NOMO-1 (cell line): ENCODE data around the gene LYRM4.

Source experiments
- DNase-seq, 2 experiments: peaks; one replicate each; lab custom pipeline; 2025; ENCODE audit not compliant: unreplicated experiment in 2 of 2; lab: John Stamatoyannopoulos, UW

The LYRM4 gene

GRCh38 chr6:5282191-5282623, 21.5 kb upstream of the LYRM4 start:
- DNase-seq: no peak

- DNase-seq: no peak
These were observed 20.2 kb upstream of the LYRM4 start for GRCh38 chr6:5280920-5281319.

GRCh38 chr6:5279891-5280338, 19.2 kb upstream of the LYRM4 start:
- DNase-seq: no peak

GRCh38 chr6:5278565-5279120, 17.9 kb upstream of the LYRM4 start:
- DNase-seq: no peak

DNA sequence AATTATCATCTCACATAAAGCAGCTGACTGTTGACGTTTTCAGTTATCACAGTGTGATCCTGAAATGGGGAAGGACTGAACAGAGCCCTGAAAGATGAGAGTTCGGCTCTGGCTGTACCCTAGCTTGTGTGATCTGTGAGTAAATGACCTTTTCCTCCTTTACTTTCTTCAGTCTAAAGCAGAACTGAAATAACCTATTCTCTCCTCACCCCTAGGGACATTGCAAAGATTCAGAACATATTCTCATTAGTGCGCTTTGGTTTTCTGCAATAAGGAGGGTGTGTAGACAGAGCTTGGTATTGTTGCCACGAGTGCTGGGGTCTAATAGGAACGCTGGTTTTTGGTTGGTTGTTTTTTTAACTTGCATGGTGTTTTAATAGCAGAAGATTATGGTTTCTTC, 17.3 kb upstream of the LYRM4 start:
- DNase-seq: no peak

DNA sequence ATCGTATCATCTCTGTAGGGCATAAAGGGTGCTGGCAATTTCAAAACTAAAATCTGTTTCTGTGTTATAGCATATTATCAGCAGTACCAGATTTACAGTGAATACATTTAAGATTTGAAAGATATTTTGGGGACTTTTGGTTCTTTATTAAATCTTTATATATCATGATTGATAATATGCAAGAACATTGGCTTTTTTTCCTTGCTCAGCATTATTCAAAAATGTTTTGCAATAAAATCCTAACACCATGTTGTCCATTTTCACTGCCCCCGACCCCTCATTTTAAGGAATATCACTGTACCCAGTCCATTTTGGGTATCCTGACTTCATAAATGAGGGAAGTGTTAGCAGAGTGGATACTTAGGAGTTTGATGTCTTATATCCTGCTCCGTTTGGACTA, 16.8 kb upstream of the LYRM4 start:
- no peak for DNase-seq

GRCh38 chr6:5276581-5276980, 15.8 kb upstream of the LYRM4 start:
- DNase-seq: no peak

DNA sequence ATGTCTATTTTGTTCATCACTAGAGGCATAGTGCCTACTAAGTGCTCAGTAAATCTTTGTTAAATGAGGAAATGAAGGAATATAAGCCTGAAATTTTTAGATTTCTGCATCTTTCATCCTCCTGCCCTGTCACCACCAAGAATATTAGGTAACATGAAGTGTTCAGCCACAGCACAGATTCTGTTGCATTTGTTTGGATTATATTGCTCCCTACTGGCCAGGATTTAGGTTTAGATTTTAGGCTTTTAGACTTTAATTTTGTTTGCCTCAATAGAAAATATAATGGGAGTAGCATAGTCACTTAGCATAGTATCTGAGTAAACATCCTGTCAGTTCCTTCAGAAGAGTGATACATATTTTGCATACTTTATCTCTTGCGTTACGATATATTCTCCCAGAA, 14.7 kb upstream of the LYRM4 start:
- DNase-seq: no peak

- no peak for DNase-seq
These were observed 13.5 kb upstream of the LYRM4 start for GRCh38 chr6:5274231-5274630.

GRCh38 chr6:5271926-5272325, 11.2 kb upstream of the LYRM4 start:
- no peak for DNase-seq

DNA sequence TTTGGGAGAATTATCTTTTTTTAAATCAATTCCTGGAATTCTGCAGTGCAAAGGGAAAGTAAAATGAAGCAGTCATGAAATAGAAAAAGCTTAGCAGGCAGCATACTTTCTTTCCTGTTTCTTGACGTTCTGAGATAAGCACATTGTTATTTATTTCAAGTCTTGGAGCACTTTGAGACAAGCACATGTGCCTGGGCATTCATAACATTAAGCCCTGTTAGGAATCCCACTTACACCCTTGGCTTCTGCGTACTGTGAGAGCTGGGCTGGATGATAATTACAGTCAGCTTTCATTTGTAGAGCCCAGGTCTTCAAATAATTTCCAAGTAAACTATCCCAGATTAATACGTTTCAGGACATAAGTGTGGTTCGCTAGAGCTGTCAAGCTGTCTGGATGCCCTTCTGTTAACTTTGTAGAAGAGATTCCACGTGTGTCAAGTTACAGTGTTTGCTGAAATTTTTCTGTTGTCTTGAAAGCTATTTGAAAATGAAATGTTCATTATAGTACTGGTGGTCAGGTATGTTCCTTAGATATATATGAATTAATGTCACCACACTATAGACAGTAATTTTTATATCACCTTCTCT, 9.4 kb upstream of the LYRM4 start:
- DNase-seq: no peak

GRCh38 chr6:5266423-5266822, 5.7 kb upstream of the LYRM4 start:
- no peak for DNase-seq

DNA sequence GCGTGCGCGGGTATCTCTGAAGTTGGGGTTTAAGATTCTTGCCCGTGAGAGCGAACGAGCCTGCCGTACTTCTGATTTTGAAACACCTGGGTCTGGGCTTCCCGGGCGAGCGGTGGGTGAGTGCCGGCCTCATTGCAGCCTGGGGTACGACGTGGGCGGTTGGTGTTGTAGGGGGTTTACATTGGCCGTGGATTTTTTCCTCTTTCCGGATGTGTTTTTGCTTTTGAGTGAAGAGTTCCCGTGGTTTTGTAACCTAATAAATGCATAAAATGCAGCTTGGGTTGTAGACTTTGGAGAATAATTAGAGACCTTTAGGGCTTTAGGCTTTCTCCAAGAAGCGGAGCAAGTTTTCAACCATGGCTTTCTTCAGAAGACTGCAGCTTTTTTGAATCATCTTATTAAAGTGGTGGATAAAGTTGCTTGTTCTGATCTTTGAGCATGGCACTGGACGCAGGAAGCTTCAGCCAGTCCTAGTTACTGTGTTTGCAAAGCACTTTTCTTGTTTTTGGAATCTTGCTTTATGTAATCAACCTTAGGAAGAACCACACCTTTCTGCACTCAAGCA, 877 bp upstream of the LYRM4 start:
- DNase-seq: no peak

GRCh38 chr6:5260111-5260620, 584 bp downstream of the LYRM4 start:
- DNase-seq: peak; percentile 67 to 83

GRCh38 chr6:5259428-5259827, 1.3 kb downstream of the LYRM4 start:
- DNase-seq: no peak

- DNase-seq: no peak
These were observed 3.4 kb downstream of the LYRM4 start for GRCh38 chr6:5257400-5257799.

DNA sequence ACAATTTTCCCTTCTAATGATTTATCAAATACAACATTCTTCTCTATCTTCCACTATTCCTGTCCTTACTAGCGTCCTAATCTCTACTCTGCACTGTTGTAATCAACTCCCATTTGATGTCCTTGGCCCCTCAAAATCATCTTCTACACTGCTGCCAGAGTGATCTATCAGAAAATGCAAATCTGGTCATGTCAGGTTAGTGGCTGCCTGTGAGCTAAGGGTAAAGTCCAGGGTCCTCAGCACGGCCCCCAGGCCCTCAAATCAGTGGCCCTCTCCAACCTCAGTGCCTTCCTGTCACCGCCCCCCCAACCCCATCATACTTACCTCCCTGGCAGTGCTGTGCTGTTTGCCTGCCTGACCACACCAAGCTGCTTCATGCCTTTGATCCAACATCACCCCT, 3.8 kb downstream of the LYRM4 start:
- DNase-seq: no peak

DNA sequence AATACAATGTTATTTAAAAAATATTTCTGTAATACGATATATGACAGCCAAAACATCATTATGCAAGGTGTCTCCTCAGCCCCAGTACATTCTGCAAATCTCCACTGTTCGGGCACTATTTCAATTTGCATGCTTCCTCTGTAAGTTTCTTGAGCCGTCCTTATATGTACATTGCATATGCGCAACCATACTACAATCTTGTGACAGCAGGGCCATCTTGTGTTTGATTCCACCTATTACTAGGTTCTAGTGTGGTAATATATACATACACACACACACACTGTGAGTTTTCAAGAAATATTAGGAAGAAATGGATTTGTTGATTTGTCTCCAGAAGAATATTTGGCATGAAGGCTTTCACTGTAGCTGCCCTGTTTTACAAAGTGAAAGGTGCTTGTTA, 9.8 kb downstream of the LYRM4 start:
- peak in 1 of 2 experiments; percentile 2 for DNase-seq

DNA sequence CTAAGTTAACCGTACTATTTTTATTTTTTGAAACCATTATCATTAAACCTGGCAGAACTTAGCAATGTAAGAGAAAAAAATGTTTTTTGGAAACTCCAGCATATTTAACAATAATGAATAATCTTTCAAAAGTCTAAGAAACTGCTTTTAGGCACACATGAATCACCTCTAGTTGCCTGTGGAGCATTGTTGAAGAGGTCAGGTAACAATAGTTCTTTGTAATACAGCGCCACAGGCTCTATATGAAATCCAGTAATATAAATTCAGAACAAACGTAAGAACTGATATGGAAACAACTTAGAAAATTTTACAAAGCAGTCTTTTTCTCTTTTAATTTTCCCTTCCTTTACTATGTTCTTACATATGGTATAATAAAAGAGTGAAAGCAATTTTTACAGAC, 10.3 kb downstream of the LYRM4 start:
- DNase-seq: no peak

DNA sequence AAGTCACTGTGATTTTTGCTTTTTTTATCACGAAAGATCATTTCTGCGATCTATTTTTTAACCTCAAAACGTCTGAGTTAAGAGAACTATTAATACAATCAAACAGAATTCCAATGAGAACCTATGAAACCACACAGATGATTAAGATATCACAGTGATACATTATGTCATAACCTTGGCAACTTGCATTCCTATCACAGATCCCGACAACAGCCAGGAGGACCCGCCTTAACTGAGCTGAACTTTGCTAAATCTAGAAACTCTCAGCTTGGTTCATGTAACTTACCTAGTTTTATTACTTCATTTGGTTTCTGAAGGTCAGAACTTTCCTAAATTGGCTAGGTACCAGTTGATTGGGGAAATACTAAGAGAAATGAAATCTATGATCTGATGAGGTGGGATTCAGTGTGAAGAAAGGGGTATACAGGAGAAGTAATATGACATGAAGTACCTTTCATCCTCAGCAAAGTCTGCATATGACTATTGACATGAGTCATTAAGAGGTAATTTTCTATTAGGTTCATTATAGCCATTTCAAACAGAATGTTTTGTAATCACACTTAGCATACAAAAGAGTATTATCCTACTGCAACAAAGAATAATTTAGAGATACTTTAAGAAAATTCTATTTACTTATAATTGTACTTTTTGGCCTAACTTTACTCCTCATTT, 11.2 kb downstream of the LYRM4 start:
- DNase-seq: no peak

DNA sequence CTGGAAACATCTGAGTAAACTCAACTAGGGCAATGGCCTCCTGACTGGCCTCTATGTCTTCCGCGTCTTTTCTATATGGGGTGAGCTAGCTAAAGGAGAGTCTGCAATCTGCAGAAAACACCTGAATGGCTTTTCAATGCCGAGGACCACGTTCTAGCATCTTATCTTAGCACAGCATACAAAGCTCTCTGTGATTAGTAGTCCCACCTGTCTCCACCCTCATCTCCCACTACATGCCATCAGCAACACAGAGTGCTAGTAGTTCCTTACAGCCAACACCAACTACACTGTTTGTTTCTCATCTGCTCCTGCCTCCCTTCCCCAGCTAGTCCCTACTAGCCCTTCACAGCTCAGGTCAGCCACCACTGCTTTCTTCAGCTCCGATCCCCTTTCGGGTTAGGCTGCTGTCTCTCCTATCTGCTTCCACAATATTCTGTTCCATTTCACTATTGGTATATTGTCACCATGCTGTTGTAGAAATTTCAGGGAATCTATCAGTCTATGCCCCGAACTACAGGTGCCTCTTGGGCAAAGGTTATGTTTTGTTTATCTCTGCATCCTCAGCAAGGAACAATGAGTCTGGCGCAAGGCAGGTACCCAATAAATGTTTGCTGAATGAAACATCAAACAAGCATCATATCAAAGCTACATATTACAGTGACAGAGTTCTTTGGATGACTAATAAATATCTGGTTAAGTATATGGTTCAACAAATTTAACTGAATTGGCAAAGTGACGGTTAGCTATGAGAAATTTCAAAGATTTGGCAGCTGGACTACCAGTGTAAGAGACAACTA, 12.2 kb downstream of the LYRM4 start:
- DNase-seq: no peak
